K562 (cell line): ENCODE measurements around the gene VIM. TPM values are rescaled to one million over a fixed set of nuclear protein-coding genes. Genes with fewer than 3 reads are reported as not detected.

Experiments used
- ATAC-seq: fragments of 200-7000 bp; cut with Tn5 transposase; 3 replicates; pipeline ENCODE4 v1.9.1; 2020; ENCODE audit warnings: moderate library complexity
- BruUV-seq: library from RNA; stranded (reverse); fragments of 400-500 nt; replicated peaks from 2 replicates; lab custom pipeline; 2021; lab: Mats Ljungman, UMichigan
- CTCF ChIA-PET: fragments of 300-600 bp; formaldehyde crosslinking; extraction: SDS; loops from one replicate; lab custom pipeline; 2021; ENCODE audit warnings: low intra/inter-chr PET ratio; lab: Yijun Ruan, JAX
- POLR2A ChIA-PET: fragments of 300-600, 350-650 bp; sonication (Branson Sonifier 250); formaldehyde crosslinking; extraction: SDS; loops from one replicate; lab custom pipeline; 2021; ENCODE audit warnings: antibody characterized with exemption, inconsistent platforms; lab: Yijun Ruan, JAX
- DNase-seq, 4 experiments: peaks; one replicate each; pipeline versions ENCODE4 v3.0.0 to v3.0.0-alpha.2; 2011 to 2018; ENCODE audit warnings: low spot score in 3 of 4, mixed read lengths in 3 of 4; ENCODE audit errors: extremely low read depth in 1 of 4
- FAIRE-seq: peaks from 2 replicates; lab custom pipeline; 2011; peaks lifted over from hg19 to GRCh38; lab: Jason Lieb, UNC
- H2AFZ ChIP-seq: 2 replicates; pipeline ENCODE4 v1.6.0; 2011; ENCODE audit warnings: low read depth, low read length, control low read depth, inconsistent platforms
- H3K27ac ChIP-seq: fragments of 200-600 bp; 3 replicates; pipeline ENCODE4 v1.8.0; 2011; ENCODE audit warnings: low read depth, mild to moderate bottlenecking, control low read depth, inconsistent platforms, low read length, moderate library complexity, mixed read lengths; ENCODE audit errors: extremely low read depth
- H3K27me3 ChIP-seq, 2 experiments: fragments of 300-600 bp in 1 of 2; 2 replicates in 1 of 2; 3 replicates in 1 of 2; pipeline versions ENCODE4 v1.6.0 to v1.8.0; 2011; ENCODE audit warnings: inconsistent platforms in 2 of 2, low read length in 2 of 2, mild to moderate bottlenecking in 1 of 2, mixed read lengths in 1 of 2, moderate library complexity in 1 of 2; ENCODE audit not compliant: control insufficient read depth in 2 of 2, insufficient read depth in 2 of 2
- H3K36me3 ChIP-seq: fragments of 300-600 bp; 3 replicates; pipeline ENCODE4 v1.8.0; 2011; ENCODE audit warnings: mild to moderate bottlenecking, low read length, inconsistent platforms; ENCODE audit not compliant: control insufficient read depth, insufficient read depth
- H3K4me1 ChIP-seq, 2 experiments: fragments of 200-600 bp in 1 of 2; replicated peaks in 1 of 2; 2 replicates in 1 of 2; 3 replicates in 1 of 2; pipeline versions ENCODE4 v1.5.1 to v1.8.0; 2011; ENCODE audit warnings: inconsistent platforms in 2 of 2, low read length in 2 of 2, mild to moderate bottlenecking in 1 of 2, mixed read lengths in 1 of 2, moderate library complexity in 1 of 2; ENCODE audit not compliant: control insufficient read depth in 2 of 2, insufficient read depth in 2 of 2
- H3K4me2 ChIP-seq: 2 replicates; pipeline ENCODE4 v1.6.1; 2011; ENCODE audit warnings: low read length, control low read depth, inconsistent platforms, mixed read lengths; ENCODE audit not compliant: insufficient read depth
- H3K4me3 ChIP-seq: fragments of 200-600 bp; sonication (generic), shearing (Covaris generic); 2 replicates; pipeline ENCODE4 v1.5.1; 2016; ENCODE audit warnings: control low read depth, inconsistent platforms
- H3K79me2 ChIP-seq: fragments of 200-600 bp; 3 replicates; pipeline ENCODE4 v1.8.0; 2011; ENCODE audit warnings: low read length, inconsistent platforms; ENCODE audit not compliant: control insufficient read depth, insufficient read depth
- H3K9ac ChIP-seq, 2 experiments: 2 replicates each; pipeline versions ENCODE4 v1.6.0 to v1.6.1; 2011; ENCODE audit warnings: low read depth in 2 of 2, low read length in 2 of 2, control low read depth in 1 of 2, inconsistent platforms in 1 of 2, mild to moderate bottlenecking in 1 of 2, mixed read lengths in 1 of 2; ENCODE audit not compliant: insufficient read depth in 1 of 2
- H3K9me1 ChIP-seq: one replicate; pipeline ENCODE4 v1.6.0; 2011; ENCODE audit warnings: inconsistent platforms, mild to moderate bottlenecking, low read length, moderate library complexity; ENCODE audit not compliant: control insufficient read depth, insufficient read depth
- H3K9me3 ChIP-seq: replicated peaks from 2 replicates; pipeline ENCODE4 v1.5.1; 2011; ENCODE audit warnings: low read depth, low read length, inconsistent platforms; ENCODE audit not compliant: control insufficient read depth, insufficient read depth
- H4K20me1 ChIP-seq: replicated peaks from 2 replicates; pipeline ENCODE4 v1.6.1; 2011; ENCODE audit warnings: low read length, inconsistent platforms, mixed read lengths; ENCODE audit not compliant: control insufficient read depth, insufficient read depth
- DMBX1 ChIP-seq: fragments of 250-450 bp; sonication (Bioruptor Pico); IDR thresholded peaks from 2 replicates; pipeline ENCODE4 v1.8.0; 2022; ENCODE audit warnings: inconsistent platforms, mild to moderate bottlenecking, moderate library complexity, borderline replicate concordance
- HOMEZ ChIP-seq: fragments of 250-450 bp; sonication (Bioruptor Pico); IDR thresholded peaks from 2 replicates; pipeline ENCODE4 v1.4.0; 2020; ENCODE audit warnings: mild to moderate bottlenecking, moderate library complexity
- MYNN ChIP-seq, 2 experiments: sonication (generic); formaldehyde crosslinking in 1 of 2; IDR thresholded peaks; 2 replicates each; pipeline versions ENCODE4 v1.5.0 to v1.6.1; 2016 to 2020; ENCODE audit warnings: antibody characterized with exemption in 1 of 2, missing genetic modification reagents in 1 of 2
- POU5F1 ChIP-seq: fragments of 150-350 bp; IDR thresholded peaks from 2 replicates; pipeline ENCODE4 v1.6.1; 2014; ENCODE audit warnings: borderline replicate concordance, low read length, low read depth, mild to moderate bottlenecking; ENCODE audit not compliant: partially characterized antibody
- RAD21 ChIP-seq, 2 experiments: fragments of 250-450 bp in 1 of 2; fragments of 450-650 bp in 1 of 2; sonication (Bioruptor Pico) in 1 of 2; formaldehyde crosslinking in 1 of 2; IDR thresholded peaks in 1 of 2; conservative IDR thresholded peaks in 1 of 2; 2 replicates each; pipeline versions ENCODE4 v1.4.0 to v1.8.0; 2020 to 2022; ENCODE audit warnings: mild to moderate bottlenecking in 2 of 2, moderate library complexity in 1 of 2
- WHSC1 ChIP-seq: IDR thresholded peaks from one replicate; pipeline ENCODE4 v1.6.1; 2012; ENCODE audit warnings: low read length, control low read depth, inconsistent platforms
- WGBS: fragments of 100-300 bp; shearing (Covaris generic); methylation state at CpG from one replicate; pipeline ENCODE4 v1.1.6; 2016; ENCODE audit warnings: low coverage, mixed read lengths; ENCODE audit not compliant: insufficient coverage; ENCODE audit errors: missing lambda C conversion rate; 5-methylcytosine and 5-hydroxymethylcytosine counted together
- in situ Hi-C: fragments of 300-500 bp; cut with MboI; formaldehyde crosslinking; loops from 4 replicates; pipeline ENCODE4 v1.15.0; 2018; ENCODE audit warnings: inconsistent platforms, mixed read lengths
- intact Hi-C: fragments of 100-400 bp; cut with micrococcal nuclease; formaldehyde crosslinking; loops from 2 replicates; pipeline ENCODE4 v1.14.2; 2022
- polyA plus RNA-seq, 8 experiments: library from polyadenylated mRNA; depleted of rRNA in 4 of 8; stranded (reverse) in 5 of 8; unstranded in 3 of 8; fragments of >200 nt; fragmentation: Nextera tagmentation in 2 of 8; fragmentation: Illumina TruSeq in 1 of 8; extraction: Ambion mirVana in 2 of 8; extraction: Trizol in 1 of 8; gene quantifications; 2 replicates each; pipeline versions ENCODE4 v1.2.1 to v1.2.3, GENCODE V29; 2011 to 2014; ENCODE audit warnings: inconsistent platforms in 1 of 8, missing spikeins in 1 of 8
- total RNA-seq, 7 experiments: library from RNA; depleted of rRNA in 6 of 7; stranded (reverse); fragments of >200 nt in 6 of 7; fragmentation: Illumina TruSeq in 2 of 7; extraction: Trizol in 2 of 7; gene quantifications; 2 replicates each; pipeline versions ENCODE4 v1.2.1 to v1.2.3, GENCODE V29; 2011 to 2021; ENCODE audit warnings: low replicate concordance in 1 of 7
- TF ChIP-seq, protein P1 (sequence below), 3 experiments: fragments of 200-800 bp in 1 of 3; sonication (Bioruptor generic) in 1 of 3; sonication (generic) in 1 of 3; formaldehyde crosslinking in 1 of 3; IDR thresholded peaks; 2 replicates each; pipeline versions ENCODE4 v1.6.1 to v1.8.0; 2016 to 2022; ENCODE audit warnings: mild to moderate bottlenecking in 2 of 3, missing compliant biosample characterization in 2 of 3, missing genetic modification characterization in 2 of 3, missing genetic modification reagents in 1 of 3
- TF ChIP-seq, protein P2 (sequence below), 3 experiments: IDR thresholded peaks in 2 of 3; conservative IDR thresholded peaks in 1 of 3; 2 replicates each; pipeline ENCODE4 v1.5.1; 2011 to 2012; ENCODE audit warnings: low read length in 3 of 3, mild to moderate bottlenecking in 3 of 3, control low read depth in 2 of 3, improper control_type of control experiment in 1 of 3, inconsistent platforms in 1 of 3, low read depth in 1 of 3, mixed read lengths in 1 of 3, moderate library complexity in 1 of 3; ENCODE audit not compliant: insufficient read depth in 2 of 3
- TF ChIP-seq, protein P3 (sequence below): fragments of 200-800 bp; sonication (Bioruptor generic); IDR thresholded peaks from 2 replicates; pipeline ENCODE4 v1.6.1; 2017; ENCODE audit warnings: missing genetic modification characterization, missing compliant biosample characterization
- TF ChIP-seq, protein P4 (sequence below): IDR thresholded peaks from 2 replicates; pipeline ENCODE4 v1.6.1; 2012; ENCODE audit warnings: low read depth, low read length, improper control_type of control experiment, borderline replicate concordance

The VIM gene
- total and polyA plus RNA-seq, 9 of the 15 experiments (the other 6 are each of a cell fraction or from before 2014, with no cell fraction given): 86.0 to 621 (median 383) TPM

DNA sequence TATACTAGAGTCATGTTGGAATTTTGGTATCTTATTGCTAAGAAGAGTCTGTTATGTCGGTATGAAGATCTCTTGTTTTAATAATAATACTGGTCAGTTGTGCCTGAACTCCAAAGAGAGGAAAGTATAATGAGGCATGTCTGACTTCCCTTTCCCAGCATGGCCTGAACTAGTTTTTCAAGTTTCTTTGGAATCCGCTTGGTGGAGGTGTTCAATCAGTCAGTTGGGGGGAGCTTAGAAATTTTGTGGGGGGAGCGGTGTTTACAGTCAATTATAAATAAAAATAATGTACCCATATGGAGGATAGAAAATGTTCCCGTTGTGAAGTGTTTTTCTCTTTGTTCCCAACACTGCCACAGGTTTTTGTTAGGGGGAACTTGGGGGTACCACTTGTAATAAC is 25.0 kb upstream of the VIM start:
- H3K9ac ChIP-seq: no peak overlapping the region; a peak in 1 of 4 replicates
- ChIA-PET CTCF (no interaction called here), POLR2A (no interaction called here)
- no peak overlapping the region for H3K4me3 ChIP-seq
- in situ Hi-C loops (no loop called here), intact Hi-C loops (loop anchor here (5.0 kb wide), 1 partner anchor 54 kb away; no protein-coding TSS in a partner anchor)
- BruUV-seq: no TSS peak
- peaks cover 27% of the 10 kb centered on the region; the same call in 2 of the 3 replicates for H3K79me2 ChIP-seq
- H4K20me1 ChIP-seq: no peaks in the 10 kb centered on the region
- ATAC-seq (no peak), FAIRE-seq (no peak), DNase-seq (peak in 1 of 4 experiments; percentile 38)
- peak overlapping the region; percentile 19; the same call in 1 of the 2 replicates for H3K4me2 ChIP-seq
- WGBS: 40% methylated on average over 4 of the region's 4 CpGs
- H3K36me3 ChIP-seq: no peaks in the 10 kb centered on the region
- peak overlapping the region; percentile 89; the same call in 2 of the 3 replicates for H3K27ac ChIP-seq
- H3K4me1 ChIP-seq: peaks cover 14 to 43% of the 10 kb centered on the region in 2 experiments
- H3K9me3 ChIP-seq: no peaks in the 10 kb centered on the region
- H3K9me1 ChIP-seq: no peaks in the 10 kb centered on the region
- H2AFZ ChIP-seq: peak overlapping the region; percentile 90
- no peaks in the 10 kb centered on the region for H3K27me3 ChIP-seq
- peak; percentile 26 to 31; a peak in 2 of 4 replicates for TF ChIP-seq RAD21 (CRISPR knock-in tag; conservative IDR thresholded peaks at IDR 0.05 in 1 of 2, IDR thresholded peaks at IDR 0.05 in 1 of 2)
- no peak for TF ChIP-seq POU5F1
- no peak for TF ChIP-seq HOMEZ (CRISPR knock-in tag)
- no peak for TF ChIP-seq MYNN (IDR thresholded peaks at IDR 0.05)
- TF ChIP-seq MYNN (CRISPR knock-in tag; IDR thresholded peaks at IDR 0.05): no peak
- TF ChIP-seq DMBX1: 0 out of 2 replicates have a peak, but pooled peaks have one; percentile 17
- TF ChIP-seq, protein P1, sequence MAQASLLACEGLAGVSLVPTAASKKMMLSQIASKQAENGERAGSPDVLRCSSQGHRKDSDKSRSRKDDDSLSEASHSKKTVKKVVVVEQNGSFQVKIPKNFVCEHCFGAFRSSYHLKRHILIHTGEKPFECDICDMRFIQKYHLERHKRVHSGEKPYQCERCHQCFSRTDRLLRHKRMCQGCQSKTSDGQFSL (CRISPR knock-in tag; IDR thresholded peaks at IDR 0.05): no peak
- TF ChIP-seq, protein P1 (tag; IDR thresholded peaks at IDR 0.05): 0 out of 4 replicates have a peak, but pooled peaks of 1 of the 2 experiments have one; percentile 23
- TF ChIP-seq, protein P2, sequence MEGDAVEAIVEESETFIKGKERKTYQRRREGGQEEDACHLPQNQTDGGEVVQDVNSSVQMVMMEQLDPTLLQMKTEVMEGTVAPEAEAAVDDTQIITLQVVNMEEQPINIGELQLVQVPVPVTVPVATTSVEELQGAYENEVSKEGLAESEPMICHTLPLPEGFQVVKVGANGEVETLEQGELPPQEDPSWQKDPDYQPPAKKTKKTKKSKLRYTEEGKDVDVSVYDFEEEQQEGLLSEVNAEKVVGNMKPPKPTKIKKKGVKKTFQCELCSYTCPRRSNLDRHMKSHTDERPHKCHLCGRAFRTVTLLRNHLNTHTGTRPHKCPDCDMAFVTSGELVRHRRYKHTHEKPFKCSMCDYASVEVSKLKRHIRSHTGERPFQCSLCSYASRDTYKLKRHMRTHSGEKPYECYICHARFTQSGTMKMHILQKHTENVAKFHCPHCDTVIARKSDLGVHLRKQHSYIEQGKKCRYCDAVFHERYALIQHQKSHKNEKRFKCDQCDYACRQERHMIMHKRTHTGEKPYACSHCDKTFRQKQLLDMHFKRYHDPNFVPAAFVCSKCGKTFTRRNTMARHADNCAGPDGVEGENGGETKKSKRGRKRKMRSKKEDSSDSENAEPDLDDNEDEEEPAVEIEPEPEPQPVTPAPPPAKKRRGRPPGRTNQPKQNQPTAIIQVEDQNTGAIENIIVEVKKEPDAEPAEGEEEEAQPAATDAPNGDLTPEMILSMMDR (IDR thresholded peaks at IDR 0.05 in 2 of 3, conservative IDR thresholded peaks at IDR 0.05 in 1 of 3; ENCODE audit: insufficient read depth in 2 of 3, low read depth in 1 of 3, low read length in 3 of 3): peak in 1 of 3 experiments; percentile 28; a peak in 1 of 6 replicates
- TF ChIP-seq, protein P3, sequence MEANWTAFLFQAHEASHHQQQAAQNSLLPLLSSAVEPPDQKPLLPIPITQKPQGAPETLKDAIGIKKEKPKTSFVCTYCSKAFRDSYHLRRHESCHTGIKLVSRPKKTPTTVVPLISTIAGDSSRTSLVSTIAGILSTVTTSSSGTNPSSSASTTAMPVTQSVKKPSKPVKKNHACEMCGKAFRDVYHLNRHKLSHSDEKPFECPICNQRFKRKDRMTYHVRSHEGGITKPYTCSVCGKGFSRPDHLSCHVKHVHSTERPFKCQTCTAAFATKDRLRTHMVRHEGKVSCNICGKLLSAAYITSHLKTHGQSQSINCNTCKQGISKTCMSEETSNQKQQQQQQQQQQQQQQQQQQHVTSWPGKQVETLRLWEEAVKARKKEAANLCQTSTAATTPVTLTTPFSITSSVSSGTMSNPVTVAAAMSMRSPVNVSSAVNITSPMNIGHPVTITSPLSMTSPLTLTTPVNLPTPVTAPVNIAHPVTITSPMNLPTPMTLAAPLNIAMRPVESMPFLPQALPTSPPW (CRISPR knock-in tag): peak; percentile 67
- TF ChIP-seq, protein P4, sequence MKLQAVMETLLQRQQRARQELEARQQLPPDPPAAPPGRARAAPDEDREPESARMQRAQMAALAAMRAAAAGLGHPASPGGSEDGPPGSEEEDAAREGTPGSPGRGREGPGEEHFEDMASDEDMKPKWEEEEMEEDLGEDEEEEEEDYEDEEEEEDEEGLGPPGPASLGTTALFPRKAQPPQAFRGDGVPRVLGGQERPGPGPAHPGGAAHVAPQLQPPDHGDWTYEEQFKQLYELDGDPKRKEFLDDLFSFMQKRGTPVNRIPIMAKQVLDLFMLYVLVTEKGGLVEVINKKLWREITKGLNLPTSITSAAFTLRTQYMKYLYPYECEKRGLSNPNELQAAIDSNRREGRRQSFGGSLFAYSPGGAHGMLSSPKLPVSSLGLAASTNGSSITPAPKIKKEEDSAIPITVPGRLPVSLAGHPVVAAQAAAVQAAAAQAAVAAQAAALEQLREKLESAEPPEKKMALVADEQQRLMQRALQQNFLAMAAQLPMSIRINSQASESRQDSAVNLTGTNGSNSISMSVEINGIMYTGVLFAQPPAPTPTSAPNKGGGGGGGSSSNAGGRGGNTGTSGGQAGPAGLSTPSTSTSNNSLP: 0 out of 2 replicates have a peak, but pooled peaks have one; percentile 2
- no peak for TF ChIP-seq WHSC1
